GM19395 (cell line): ENCODE data around the gene SYNCRIP.
A peak's percentile ranks its signal among the peaks of the same experiment; 100 is the strongest.
"Not testable (repeated sequence)": the region's sequence is repeated elsewhere in the genome, so short reads cannot be mapped to it uniquely, and the experiment has no call there.

Experiments used
- ATAC-seq: cut with Tn5 transposase; IDR thresholded peaks from one replicate; pipeline ENCODE4 v1.9.1; 2021; ENCODE audit warnings: mild to moderate bottlenecking, moderate library complexity; ENCODE audit not compliant: unreplicated experiment

The SYNCRIP gene

GRCh38 chr6:85670573-85670972 is 27.9 kb upstream of the SYNCRIP start:
- no peak for ATAC-seq

- peak; percentile 95 for ATAC-seq
Measured at GRCh38 chr6:85669735-85670194, 27.1 kb upstream of the SYNCRIP start.

GRCh38 chr6:85662251-85662650 is 19.6 kb upstream of the SYNCRIP start:
- no peak for ATAC-seq

GRCh38 chr6:85660181-85660611 is 17.5 kb upstream of the SYNCRIP start:
- ATAC-seq = no peak

GRCh38 chr6:85650606-85651005 is 7.9 kb upstream of the SYNCRIP start:
- ATAC-seq = no peak

- no peak for ATAC-seq
Measured at GRCh38 chr6:85644279-85644762, 1.6 kb upstream of the SYNCRIP start.

- peak; percentile 70 for ATAC-seq
Measured at GRCh38 chr6:85643537-85644278, 1.0 kb upstream of the SYNCRIP start.

- no peak for ATAC-seq
Measured at GRCh38 chr6:85641897-85642773, 551 bp downstream of the SYNCRIP start.

GRCh38 chr6:85641522-85641896 is 1.2 kb downstream of the SYNCRIP start:
- no peak for ATAC-seq

GRCh38 chr6:85640821-85641220 is 1.9 kb downstream of the SYNCRIP start:
- ATAC-seq = no peak

GRCh38 chr6:85637579-85637978 is 5.1 kb downstream of the SYNCRIP start:
- ATAC-seq = no peak

- ATAC-seq = no peak
Measured at GRCh38 chr6:85632164-85632942, 10.3 kb downstream of the SYNCRIP start.

GRCh38 chr6:85631117-85631516 is 11.6 kb downstream of the SYNCRIP start:
- ATAC-seq = not testable (repeated sequence)

GRCh38 chr6:85628353-85628752 is 14.3 kb downstream of the SYNCRIP start:
- no peak for ATAC-seq

- no peak for ATAC-seq
Measured at GRCh38 chr6:85620308-85620707, 22.4 kb downstream of the SYNCRIP start.

GRCh38 chr6:85614780-85615179 is 27.9 kb downstream of the SYNCRIP start:
- ATAC-seq = no peak

- no peak for ATAC-seq
Measured at GRCh38 chr6:85612690-85613474, 29.8 kb downstream of the SYNCRIP start.

GRCh38 chr6:85610182-85610895 is 32.3 kb downstream of the SYNCRIP start:
- no peak for ATAC-seq

- ATAC-seq = no peak
Measured at GRCh38 chr6:85602100-85602499, 40.6 kb downstream of the SYNCRIP start.
